ENCODE data around the gene AGAP3. TPM values are rescaled to one million over a fixed set of nuclear protein-coding genes. Genes with fewer than 3 reads are reported as not detected.

AGAP3 gene
- polyA plus RNA-seq, 3 donors, result 6.4 to 133 (median 6.8) TPM

DNA sequence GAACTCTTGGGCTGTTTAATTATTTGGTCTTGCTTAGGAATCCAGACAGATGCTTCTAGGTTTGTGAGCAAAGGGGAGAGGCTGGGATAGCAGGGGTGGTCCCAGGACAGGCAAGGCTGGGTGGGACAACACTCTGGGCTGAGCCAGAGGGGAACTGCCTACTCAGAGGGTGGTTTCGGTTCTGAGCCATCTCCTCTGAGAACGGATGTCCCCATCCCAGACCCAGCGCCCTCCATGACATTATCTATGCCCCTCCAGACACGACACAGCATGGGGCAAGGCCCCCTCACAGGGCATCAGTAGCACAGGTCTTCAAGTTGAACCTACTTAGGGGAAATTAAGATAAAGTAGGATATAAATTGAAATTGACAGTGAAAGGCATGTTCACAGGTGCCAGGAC, 93.7 kb downstream of the AGAP3 start:
- no peaks in the 10 kb centered on the region for H3K36me3 ChIP-seq (replicated peaks in 1 of 2; ENCODE audit: control insufficient read depth in 1 of 2, insufficient read depth in 2 of 2, low read length in 2 of 2)
- no peaks in the 10 kb centered on the region for H3K9me3 ChIP-seq (replicated peaks in 1 of 2; ENCODE audit: control insufficient read depth in 1 of 2, insufficient read depth in 1 of 2, low read length in 2 of 2)
- no peak overlapping the region for H2AFZ ChIP-seq (ENCODE audit: insufficient read depth, low read depth, low read length, poor library complexity, severe bottlenecking)
- Mint-ChIP-seq H3K36me3 (no peaks in the 10 kb centered on the region), H3K27ac (no peak overlapping the region), H3K4me1 (peaks cover under 1% of the 10 kb centered on the region), H3K9me3 (peaks cover 0 to 1% (median under 1%) of the 10 kb centered on the region in 7 donors), H3K4me3 (no peak overlapping the region), H3K27me3 (ENCODE audit: low read depth in 3 of 3) (peaks cover 7 to 28% (median 10%) of the 10 kb centered on the region in 3 donors)
- H3K27ac ChIP-seq (ENCODE audit: low read depth in 1 of 2, low read length in 2 of 2), result no peak overlapping the region
- H4K20me1 ChIP-seq (ENCODE audit: insufficient read depth, low read length), result no peaks in the 10 kb centered on the region
- intact Hi-C loops (cut with micrococcal nuclease), result no loop called here
- no peak overlapping the region for H3K4me3 ChIP-seq (replicated peaks in 1 of 3; ENCODE audit: low read depth in 2 of 3, low read length in 3 of 3)
- H3K4me2 ChIP-seq (replicated peaks; ENCODE audit: extremely low read depth, low read length, poor library complexity, severe bottlenecking), result no peak overlapping the region
- TF ChIP-seq, protein P1, sequence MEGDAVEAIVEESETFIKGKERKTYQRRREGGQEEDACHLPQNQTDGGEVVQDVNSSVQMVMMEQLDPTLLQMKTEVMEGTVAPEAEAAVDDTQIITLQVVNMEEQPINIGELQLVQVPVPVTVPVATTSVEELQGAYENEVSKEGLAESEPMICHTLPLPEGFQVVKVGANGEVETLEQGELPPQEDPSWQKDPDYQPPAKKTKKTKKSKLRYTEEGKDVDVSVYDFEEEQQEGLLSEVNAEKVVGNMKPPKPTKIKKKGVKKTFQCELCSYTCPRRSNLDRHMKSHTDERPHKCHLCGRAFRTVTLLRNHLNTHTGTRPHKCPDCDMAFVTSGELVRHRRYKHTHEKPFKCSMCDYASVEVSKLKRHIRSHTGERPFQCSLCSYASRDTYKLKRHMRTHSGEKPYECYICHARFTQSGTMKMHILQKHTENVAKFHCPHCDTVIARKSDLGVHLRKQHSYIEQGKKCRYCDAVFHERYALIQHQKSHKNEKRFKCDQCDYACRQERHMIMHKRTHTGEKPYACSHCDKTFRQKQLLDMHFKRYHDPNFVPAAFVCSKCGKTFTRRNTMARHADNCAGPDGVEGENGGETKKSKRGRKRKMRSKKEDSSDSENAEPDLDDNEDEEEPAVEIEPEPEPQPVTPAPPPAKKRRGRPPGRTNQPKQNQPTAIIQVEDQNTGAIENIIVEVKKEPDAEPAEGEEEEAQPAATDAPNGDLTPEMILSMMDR (IDR thresholded peaks at IDR 0.05), result no peak
- no CpG with 5 or more reads among the region's 4 CpGs for WGBS (ENCODE audit: insufficient coverage)
- peaks cover 0 to 9% of the 10 kb centered on the region in 2 donors for H3K27me3 ChIP-seq (ENCODE audit: control insufficient read depth in 2 of 2, insufficient read depth in 2 of 2, low read length in 2 of 2)
- no peaks in the 10 kb centered on the region for H3K79me2 ChIP-seq (ENCODE audit: insufficient read depth, low read length)
- DNase-seq, result no peak
- H3K4me1 ChIP-seq (ENCODE audit: control insufficient read depth in 1 of 2, insufficient read depth in 2 of 2, low read length in 2 of 2), result no peaks in the 10 kb centered on the region
- H3K9ac ChIP-seq (ENCODE audit: insufficient read depth, low read length, poor library complexity, severe bottlenecking), result no peak overlapping the region

DNA sequence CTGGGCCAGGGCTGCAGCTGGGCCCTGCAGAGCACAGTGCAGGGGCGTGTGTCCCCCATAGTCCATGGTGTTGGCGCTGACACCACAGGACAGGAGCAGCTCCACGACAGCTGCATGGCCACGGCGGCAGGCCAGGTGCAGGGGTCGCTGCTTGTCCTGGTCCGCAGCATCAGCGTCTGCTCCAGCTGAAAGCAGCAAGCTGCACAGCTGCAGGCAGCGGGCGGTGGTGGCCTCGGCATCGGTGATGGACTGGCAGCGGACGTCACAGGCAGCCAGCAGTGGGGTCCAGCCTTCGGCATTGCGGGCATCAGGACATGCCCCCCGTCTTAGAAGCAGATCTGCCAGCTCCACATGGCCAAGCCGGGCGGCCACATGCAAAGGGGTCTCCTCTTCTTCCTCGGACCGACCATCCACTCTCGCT, 94.7 kb downstream of the AGAP3 start:
- DNase-seq, result no peak
- Mint-ChIP-seq H3K4me1 (no peaks in the 10 kb centered on the region), H3K27me3 (ENCODE audit: low read depth in 3 of 3) (peaks cover 4 to 23% (median 7%) of the 10 kb centered on the region in 3 donors), H3K9me3 (no peaks in the 10 kb centered on the region), H3K4me3 (no peak overlapping the region), H3K27ac (no peak overlapping the region), H3K36me3 (no peaks in the 10 kb centered on the region)
- Histone ChIP-seq H3K4me1 (ENCODE audit: control insufficient read depth in 1 of 2, insufficient read depth in 2 of 2, low read length in 2 of 2) (no peaks in the 10 kb centered on the region), H3K9me3 (replicated peaks in 1 of 2; ENCODE audit: control insufficient read depth in 1 of 2, insufficient read depth in 1 of 2, low read length in 2 of 2) (no peaks in the 10 kb centered on the region), H3K27me3 (ENCODE audit: control insufficient read depth in 2 of 2, insufficient read depth in 2 of 2, low read length in 2 of 2) (peaks cover 0 to 2% of the 10 kb centered on the region in 2 donors), H3K79me2 (ENCODE audit: insufficient read depth, low read length) (no peaks in the 10 kb centered on the region), H3K27ac (ENCODE audit: low read depth in 1 of 2, low read length in 2 of 2) (no peak overlapping the region), H3K36me3 (replicated peaks in 1 of 2; ENCODE audit: control insufficient read depth in 1 of 2, insufficient read depth in 2 of 2, low read length in 2 of 2) (no peaks in the 10 kb centered on the region), H3K4me3 (replicated peaks in 1 of 3; ENCODE audit: low read depth in 2 of 3, low read length in 3 of 3) (no peak overlapping the region), H3K4me2 (replicated peaks; ENCODE audit: extremely low read depth, low read length, poor library complexity, severe bottlenecking) (no peak overlapping the region), H3K9ac (ENCODE audit: insufficient read depth, low read length, poor library complexity, severe bottlenecking) (no peak overlapping the region), H4K20me1 (ENCODE audit: insufficient read depth, low read length) (no peaks in the 10 kb centered on the region), H2AFZ (ENCODE audit: insufficient read depth, low read depth, low read length, poor library complexity, severe bottlenecking) (no peak overlapping the region)
- 98% methylated on average over 19 of the region's 22 CpGs for WGBS (ENCODE audit: insufficient coverage)
- TF ChIP-seq, protein P1 (IDR thresholded peaks at IDR 0.05), result no peak
- intact Hi-C loops (cut with micrococcal nuclease), result no loop called here

Measured in CD14-positive monocyte (primary cell).